ENCODE measurements around the gene TOB1. TPM values are rescaled to one million over a fixed set of nuclear protein-coding genes. Genes with fewer than 3 reads are reported as not detected.
A peak's percentile ranks its signal among the peaks of the same experiment; 100 is the strongest.

TOB1 gene
- polyA plus RNA-seq, 1 of the 3 experiments (the other 2 are of a cell fraction), result 19.3 TPM

- Histone ChIP-seq H3F3A (replicated peaks; ENCODE audit: insufficient read depth) (peaks cover 23% of the 10 kb centered on the region), H2AFZ (ENCODE audit: low read depth) (peak overlapping the region; percentile 80), H3K4me3 (ENCODE audit: low read depth in 2 of 2, low read length in 1 of 2) (peak overlapping the region; percentile 79 to 85), H3K9ac (peak overlapping the region; percentile 81), H3K36me3 (replicated peaks in 1 of 2; ENCODE audit: control insufficient read depth in 1 of 2, insufficient read depth in 2 of 2, low read length in 1 of 2) (peaks cover 8 to 13% of the 10 kb centered on the region in 2 experiments), H3K9me3 (no peaks in the 10 kb centered on the region), H3K9me2 (no peaks in the 10 kb centered on the region), H3K27me3 (ENCODE audit: insufficient read depth) (no peaks in the 10 kb centered on the region), H4K20me1 (ENCODE audit: insufficient read depth) (peaks cover 29% of the 10 kb centered on the region), H3K4me2 (peak overlapping the region; percentile 91), H3K4me1 (ENCODE audit: control insufficient read depth in 1 of 2, insufficient read depth in 2 of 2, low read depth in 1 of 2, low read length in 1 of 2) (peaks cover 7 to 41% of the 10 kb centered on the region in 2 experiments; a peak in 2 of 4 replicates), H3K27ac (ENCODE audit: low read depth in 2 of 2, low read length in 1 of 2) (peak overlapping the region; percentile 97 to 100), H3K79me2 (ENCODE audit: insufficient read depth) (peaks cover 42% of the 10 kb centered on the region)
- peak; percentile 89 for DNase-seq
- under 1% methylated on average over 35 of the region's 35 CpGs for WGBS (ENCODE audit: low lambda C conversion rate)
- POLR2A ChIA-PET, result interaction anchor here (0.6 to 9.4 kb wide), 20 partner anchors 14 to 596 kb away, joined by 3 to 609 read pairs (median 14); partner anchors contain the start of gene NME2
- CTCF ChIA-PET, result interaction anchor here (0.8 to 22.4 kb wide), 10 partner anchors 11 to 286 kb away, joined by 3 to 820 read pairs (median 6); partner anchors contain the start of gene NME1
- TF ChIP-seq TAF1 (IDR thresholded peaks at IDR 0.05; ENCODE audit: borderline replicate concordance, low read depth, low read length) (peak; percentile 68), GATA2 (CRISPR knock-in tag; IDR thresholded peaks at IDR 0.05) (no peak), USF1 (IDR thresholded peaks at IDR 0.05; ENCODE audit: borderline replicate concordance, low read depth) (peak; percentile 59; the same call in 1 of the 2 replicates), MAX (IDR thresholded peaks at IDR 0.05; ENCODE audit: low read depth) (peak; percentile 65; the same call in 1 of the 2 replicates), RAD21 (IDR thresholded peaks at IDR 0.05; ENCODE audit: low read length) (no peak; the same call in 1 of the 2 replicates), USF2 (IDR thresholded peaks at IDR 0.05; ENCODE audit: borderline replicate concordance, low read depth, low read length) (no peak), FOXJ3 (CRISPR knock-in tag; IDR thresholded peaks at IDR 0.05) (no peak), GABPA (IDR thresholded peaks at IDR 0.05; ENCODE audit: low read depth) (peak; percentile 54; the same call in 1 of the 2 replicates), PBX3 (IDR thresholded peaks at IDR 0.05) (peak; percentile 57), CHD2 (IDR thresholded peaks at IDR 0.05; ENCODE audit: low read length, partially characterized antibody) (peak; percentile 83), POLR2AphosphoS5 (IDR thresholded peaks at IDR 0.05; ENCODE audit: low read depth, low read length) (peak; percentile 76), TCF12 (IDR thresholded peaks at IDR 0.05) (peak; percentile 41; the same call in 1 of the 2 replicates), ELF1 (IDR thresholded peaks at IDR 0.05) (peak; percentile 93), ZBTB33 (IDR thresholded peaks at IDR 0.05; ENCODE audit: borderline replicate concordance, low read depth) (no peak), CTCF (IDR thresholded peaks at IDR 0.05) (no peak), TEAD4 (IDR thresholded peaks at IDR 0.05; ENCODE audit: borderline replicate concordance, insufficient read depth) (no peak), NRF1 (IDR thresholded peaks at IDR 0.05; ENCODE audit: low read depth, low read length) (no peak), YY1 (IDR thresholded peaks at IDR 0.05; ENCODE audit: low read depth) (no peak), JUND (IDR thresholded peaks at IDR 0.05) (peak; percentile 30; the same call in 1 of the 2 replicates), IRF3 (IDR thresholded peaks at IDR 0.05; ENCODE audit: low read depth, low read length) (peak; percentile 87), RCOR1 (IDR thresholded peaks at IDR 0.05; ENCODE audit: low read length) (peak; percentile 56; the same call in 1 of the 2 replicates), RXRA (IDR thresholded peaks at IDR 0.05; ENCODE audit: borderline replicate concordance, low read depth) (0 out of 2 replicates have a peak, but pooled peaks have one; percentile 43), NFIC (IDR thresholded peaks at IDR 0.05; ENCODE audit: borderline replicate concordance) (peak; percentile 36; the same call in 1 of the 2 replicates), SIN3A (IDR thresholded peaks at IDR 0.05; ENCODE audit: borderline replicate concordance, low read depth, low read length) (peak; percentile 62), FOSL2 (IDR thresholded peaks at IDR 0.05; ENCODE audit: borderline replicate concordance, low read depth) (no peak)
These were observed 1.4 kb upstream of the TOB1 start for GRCh38 chr17:50867363-50868139.
